ENCODE measurements around the gene SUN3.

The SUN3 gene

GRCh38 chr7:47942132-47942531, 86.8 kb downstream of the SUN3 start:
- Histone ChIP-seq H3K9ac (ENCODE audit: low read depth, low read length, poor library complexity, severe bottlenecking) (no peak overlapping the region), H3K4me2 (ENCODE audit: low read depth, low read length, poor library complexity, severe bottlenecking) (no peak overlapping the region), H3F3A (ENCODE audit: low read depth) (no peaks in the 10 kb centered on the region), H3K9me3 (ENCODE audit: insufficient read depth, low read depth, low read length) (no peaks in the 10 kb centered on the region), H3K36me3 (ENCODE audit: insufficient read depth, low read length) (no peaks in the 10 kb centered on the region), H3K9me2 (replicated peaks; ENCODE audit: low read depth, low read length) (no peaks in the 10 kb centered on the region), H2AFZ (ENCODE audit: low read length) (no peak overlapping the region), H3K79me2 (ENCODE audit: insufficient read depth, low read length) (no peaks in the 10 kb centered on the region), H3K4me3 (ENCODE audit: low read length, poor library complexity, severe bottlenecking) (no peak overlapping the region), H4K20me1 (ENCODE audit: insufficient read depth, low read length, poor library complexity, severe bottlenecking) (no peaks in the 10 kb centered on the region), H3K27me3 (ENCODE audit: insufficient read depth, low read length, poor library complexity, severe bottlenecking) (no peaks in the 10 kb centered on the region), H3K4me1 (ENCODE audit: insufficient read depth, low read length, poor library complexity, severe bottlenecking) (no peaks in the 10 kb centered on the region)
- TF ChIP-seq CTCF (conservative IDR thresholded peaks at IDR 0.05; ENCODE audit: low read length) (no peak), EZH2phosphoT487 (IDR thresholded peaks at IDR 0.05; ENCODE audit: borderline replicate concordance) (no peak)

GRCh38 chr7:47941136-47941844, 87.6 kb downstream of the SUN3 start:
- H3K9ac ChIP-seq (ENCODE audit: low read depth, low read length, poor library complexity, severe bottlenecking), result no peak overlapping the region
- H3K27me3 ChIP-seq (ENCODE audit: insufficient read depth, low read length, poor library complexity, severe bottlenecking), result no peaks in the 10 kb centered on the region
- no peaks in the 10 kb centered on the region for H3K4me1 ChIP-seq (ENCODE audit: insufficient read depth, low read length, poor library complexity, severe bottlenecking)
- H3K36me3 ChIP-seq (ENCODE audit: insufficient read depth, low read length), result no peaks in the 10 kb centered on the region
- H2AFZ ChIP-seq (ENCODE audit: low read length), result no peak overlapping the region
- no peaks in the 10 kb centered on the region for H4K20me1 ChIP-seq (ENCODE audit: insufficient read depth, low read length, poor library complexity, severe bottlenecking)
- no peak overlapping the region for H3K4me2 ChIP-seq (ENCODE audit: low read depth, low read length, poor library complexity, severe bottlenecking)
- no peaks in the 10 kb centered on the region for H3F3A ChIP-seq (ENCODE audit: low read depth)
- H3K9me3 ChIP-seq (ENCODE audit: insufficient read depth, low read depth, low read length), result no peaks in the 10 kb centered on the region
- no peaks in the 10 kb centered on the region for H3K9me2 ChIP-seq (replicated peaks; ENCODE audit: low read depth, low read length)
- H3K79me2 ChIP-seq (ENCODE audit: insufficient read depth, low read length), result no peaks in the 10 kb centered on the region
- TF ChIP-seq EZH2phosphoT487 (IDR thresholded peaks at IDR 0.05; ENCODE audit: borderline replicate concordance) (no peak), CTCF (conservative IDR thresholded peaks at IDR 0.05; ENCODE audit: low read length) (no peak)
- H3K4me3 ChIP-seq (ENCODE audit: low read length, poor library complexity, severe bottlenecking), result no peak overlapping the region

GRCh38 chr7:47940088-47941013, 88.6 kb downstream of the SUN3 start:
- no peaks in the 10 kb centered on the region for H3K79me2 ChIP-seq (ENCODE audit: insufficient read depth, low read length)
- no peak overlapping the region for H3K9ac ChIP-seq (ENCODE audit: low read depth, low read length, poor library complexity, severe bottlenecking)
- no peak overlapping the region for H3K4me2 ChIP-seq (ENCODE audit: low read depth, low read length, poor library complexity, severe bottlenecking)
- H3K9me3 ChIP-seq (ENCODE audit: insufficient read depth, low read depth, low read length), result no peaks in the 10 kb centered on the region
- H3K9me2 ChIP-seq (replicated peaks; ENCODE audit: low read depth, low read length), result no peaks in the 10 kb centered on the region
- H3K4me3 ChIP-seq (ENCODE audit: low read length, poor library complexity, severe bottlenecking), result no peak overlapping the region
- H2AFZ ChIP-seq (ENCODE audit: low read length), result no peak overlapping the region
- no peaks in the 10 kb centered on the region for H3F3A ChIP-seq (ENCODE audit: low read depth)
- H3K27me3 ChIP-seq (ENCODE audit: insufficient read depth, low read length, poor library complexity, severe bottlenecking), result no peaks in the 10 kb centered on the region
- no peaks in the 10 kb centered on the region for H4K20me1 ChIP-seq (ENCODE audit: insufficient read depth, low read length, poor library complexity, severe bottlenecking)
- H3K4me1 ChIP-seq (ENCODE audit: insufficient read depth, low read length, poor library complexity, severe bottlenecking), result no peaks in the 10 kb centered on the region
- no peaks in the 10 kb centered on the region for H3K36me3 ChIP-seq (ENCODE audit: insufficient read depth, low read length)
- TF ChIP-seq EZH2phosphoT487 (IDR thresholded peaks at IDR 0.05; ENCODE audit: borderline replicate concordance) (no peak), CTCF (conservative IDR thresholded peaks at IDR 0.05; ENCODE audit: low read length) (no peak)

Data from Loucy (cell line).